SH-SY5Y (cell line): ENCODE data around the gene PPDPF.

Experiments used
- GATA2 ChIP-seq: IDR thresholded peaks from 2 replicates; pipeline ENCODE4 v1.6.1; 2011; ENCODE audit warnings: mild to moderate bottlenecking, low read depth, low read length
- GATA3 ChIP-seq: IDR thresholded peaks from 2 replicates; pipeline ENCODE4 v1.6.1; 2011; ENCODE audit warnings: low read depth, mild to moderate bottlenecking, low read length, moderate library complexity

PPDPF gene

DNA sequence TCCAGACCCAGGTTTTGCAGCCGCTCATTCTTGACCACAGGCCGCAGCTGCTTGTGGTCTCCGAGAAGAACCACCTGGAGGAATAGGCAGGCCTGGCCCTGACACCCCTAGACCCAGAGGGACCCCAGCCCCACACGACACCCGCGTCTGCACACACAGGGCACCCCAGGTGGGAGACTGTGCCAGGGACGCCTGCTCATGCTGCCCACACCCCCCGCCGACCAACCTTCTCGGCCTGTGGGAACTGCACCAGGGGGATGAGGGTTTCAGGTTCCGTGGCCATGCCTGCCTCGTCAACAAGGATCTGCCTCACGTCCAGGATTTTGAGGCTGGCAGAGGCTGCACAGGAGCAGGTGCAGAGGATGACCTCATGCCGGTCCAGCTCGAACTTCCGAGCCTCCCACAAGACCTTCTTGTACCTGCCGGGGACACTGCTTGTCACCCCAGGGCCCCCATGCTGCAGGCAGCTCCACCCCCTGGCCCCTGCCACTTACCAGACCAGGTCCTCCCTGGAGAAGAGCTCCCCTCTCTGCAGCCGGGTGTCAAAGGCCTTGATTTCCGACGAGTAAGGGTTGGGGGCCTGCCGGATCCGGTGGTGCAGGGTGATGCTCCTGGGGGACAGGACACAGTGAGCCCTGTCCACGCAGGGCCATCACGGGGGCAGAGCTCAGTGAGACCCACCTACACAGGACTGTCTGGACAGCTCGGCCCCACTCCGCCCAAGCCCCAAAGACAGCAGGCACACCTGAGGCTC is 40.5 kb downstream of the PPDPF start:
- TF ChIP-seq GATA3 = no peak
- no peak for TF ChIP-seq GATA2

DNA sequence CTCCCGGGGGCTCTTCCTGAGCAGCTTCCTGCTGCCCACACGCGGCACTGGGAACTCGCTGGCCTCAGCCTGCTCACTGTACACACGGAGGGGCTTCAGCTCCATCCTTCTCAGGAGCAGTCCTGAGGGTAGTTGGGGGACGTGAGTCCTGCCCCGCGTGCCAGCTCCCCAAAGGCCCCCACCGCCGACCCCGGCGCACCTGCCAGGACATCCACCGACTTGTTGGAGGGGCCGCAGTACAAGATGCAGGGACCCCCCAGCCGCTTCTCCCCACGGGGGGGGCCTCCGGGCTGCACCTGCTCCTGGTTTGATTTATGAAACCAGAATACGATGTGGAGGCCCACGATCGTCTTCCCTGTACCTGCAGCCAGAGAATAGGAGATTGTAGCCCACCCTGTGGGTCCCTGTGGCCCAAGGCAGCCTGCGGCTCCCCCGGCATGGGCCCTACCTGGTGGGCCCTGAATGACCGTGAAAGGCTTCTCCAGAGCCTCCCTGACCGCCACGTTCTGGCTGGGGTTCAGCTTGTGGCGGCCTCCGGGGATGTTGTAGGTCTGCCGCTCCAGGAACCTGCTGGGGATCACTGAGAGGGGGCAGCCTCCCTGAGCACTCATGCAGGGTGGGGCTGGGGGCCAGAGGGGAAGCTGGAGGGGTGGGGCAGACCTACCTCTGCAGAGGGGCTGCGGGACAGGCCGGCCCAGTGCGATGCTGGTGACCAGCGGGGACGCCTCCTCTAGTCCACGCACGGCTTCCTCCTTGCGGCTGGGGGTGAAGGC is 41.2 kb downstream of the PPDPF start:
- TF ChIP-seq GATA2 = no peak
- no peak for TF ChIP-seq GATA3

DNA sequence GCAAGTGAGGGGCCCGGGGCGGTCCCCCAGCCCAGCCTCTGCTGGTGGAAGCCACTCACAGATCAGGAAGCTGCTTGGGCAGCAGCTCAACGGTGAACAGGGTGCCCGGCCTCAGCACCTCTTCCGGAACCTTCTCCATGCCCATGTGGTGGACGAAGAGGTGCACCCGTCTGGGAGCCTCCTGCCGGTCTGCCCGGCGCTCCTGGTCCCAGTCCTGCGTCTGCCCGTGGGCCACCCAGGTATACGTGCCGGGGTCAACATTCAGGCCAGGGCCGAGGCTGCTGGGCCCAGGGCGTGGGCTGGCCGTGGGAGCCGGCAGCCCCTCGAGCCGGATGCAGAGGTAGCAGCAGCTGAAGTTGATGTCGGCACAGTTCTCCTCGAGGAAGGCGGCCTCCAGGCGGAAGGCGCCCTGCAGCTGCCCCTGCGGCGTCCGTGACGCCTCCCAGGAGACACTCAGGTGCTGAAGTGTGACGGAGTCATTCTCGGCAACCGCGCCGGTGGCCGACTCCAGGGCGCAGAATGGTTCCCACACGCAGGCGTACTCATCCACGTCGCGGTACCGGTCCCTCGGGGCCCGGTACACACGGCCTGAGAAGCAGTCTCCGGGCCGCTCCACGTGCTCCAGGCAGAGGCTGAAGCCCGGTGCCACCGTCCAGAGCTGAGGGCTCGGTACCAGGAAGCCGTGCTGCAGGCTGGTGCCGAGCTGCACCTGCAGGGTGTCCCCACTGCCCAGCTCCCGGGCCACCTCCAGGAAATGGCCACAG is 42.1 kb downstream of the PPDPF start:
- TF ChIP-seq GATA2 = no peak

DNA sequence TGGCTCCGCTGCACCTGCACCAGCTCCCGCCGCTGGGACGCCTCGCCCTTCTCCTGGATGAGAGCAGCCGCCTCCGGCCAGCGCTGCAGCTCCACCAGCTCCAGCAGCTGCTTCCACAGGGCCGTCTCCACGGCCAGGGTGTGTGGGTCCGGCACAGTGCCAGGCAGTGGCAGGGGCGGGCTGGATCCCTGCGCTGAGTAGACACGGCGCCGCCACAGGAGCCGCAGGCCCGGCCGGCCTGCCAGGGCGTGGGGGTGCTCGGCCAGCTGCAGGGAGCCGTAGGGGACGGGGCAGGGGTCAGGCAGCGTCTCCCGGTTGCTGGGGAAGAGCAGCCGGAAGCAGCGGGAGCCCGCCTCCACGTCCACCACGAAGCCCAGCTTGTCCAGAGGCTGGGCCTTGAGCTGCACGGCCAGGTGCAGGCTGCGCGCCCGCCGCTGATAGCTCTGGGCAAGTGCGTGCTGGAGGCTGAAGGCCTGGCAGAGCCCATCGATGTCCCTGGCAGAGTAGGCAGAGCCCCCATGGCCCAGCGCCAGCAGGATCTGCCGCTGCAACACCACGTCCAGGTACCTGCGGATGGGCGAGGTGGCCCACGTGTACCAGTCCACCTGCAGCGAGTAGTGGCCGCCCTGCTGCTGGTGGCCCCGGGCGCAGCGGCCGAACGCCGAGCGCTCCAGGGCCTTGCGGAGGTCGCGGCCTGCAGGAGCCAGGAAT is 42.8 kb downstream of the PPDPF start:
- TF ChIP-seq GATA3 = no peak
- TF ChIP-seq GATA2 = no peak

DNA sequence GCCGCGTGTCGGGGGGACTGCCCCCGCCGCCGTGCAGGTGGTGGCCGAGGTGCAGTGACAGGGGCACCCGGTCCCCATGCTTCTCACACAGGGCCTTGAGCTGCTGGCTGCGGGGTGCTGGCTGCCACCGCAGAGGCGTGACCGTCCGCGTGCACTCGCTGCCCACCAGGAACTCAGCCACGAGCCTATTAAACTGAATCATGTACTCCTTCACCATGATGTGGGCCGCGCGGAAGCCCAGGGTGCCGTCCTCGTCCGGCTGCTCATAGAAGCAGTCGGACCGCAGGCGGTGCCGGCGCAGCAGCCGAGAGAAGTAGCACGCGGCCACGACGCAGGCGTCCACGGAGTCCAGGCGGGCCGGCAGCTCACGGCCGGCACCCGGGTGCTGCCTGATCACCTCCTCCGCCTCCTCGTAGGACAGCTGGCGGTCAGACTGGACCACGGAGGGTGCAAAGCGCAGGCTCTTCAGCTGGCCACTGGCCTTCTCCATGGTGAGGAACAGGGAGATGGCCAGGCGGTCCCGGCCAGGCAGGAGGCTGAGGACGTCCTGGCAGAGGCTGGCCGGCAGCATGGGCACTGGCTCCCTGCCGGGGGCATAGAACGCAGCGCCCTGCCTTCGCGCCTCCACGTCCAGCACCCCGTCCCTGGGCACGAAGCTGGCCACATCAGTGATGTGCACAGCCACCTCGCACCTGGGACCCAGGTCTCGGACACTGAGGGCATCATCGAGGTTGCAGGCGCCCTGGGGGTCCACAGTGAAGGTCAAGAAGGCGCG is 43.7 kb downstream of the PPDPF start:
- TF ChIP-seq GATA3 (no peak), GATA2 (no peak)

DNA sequence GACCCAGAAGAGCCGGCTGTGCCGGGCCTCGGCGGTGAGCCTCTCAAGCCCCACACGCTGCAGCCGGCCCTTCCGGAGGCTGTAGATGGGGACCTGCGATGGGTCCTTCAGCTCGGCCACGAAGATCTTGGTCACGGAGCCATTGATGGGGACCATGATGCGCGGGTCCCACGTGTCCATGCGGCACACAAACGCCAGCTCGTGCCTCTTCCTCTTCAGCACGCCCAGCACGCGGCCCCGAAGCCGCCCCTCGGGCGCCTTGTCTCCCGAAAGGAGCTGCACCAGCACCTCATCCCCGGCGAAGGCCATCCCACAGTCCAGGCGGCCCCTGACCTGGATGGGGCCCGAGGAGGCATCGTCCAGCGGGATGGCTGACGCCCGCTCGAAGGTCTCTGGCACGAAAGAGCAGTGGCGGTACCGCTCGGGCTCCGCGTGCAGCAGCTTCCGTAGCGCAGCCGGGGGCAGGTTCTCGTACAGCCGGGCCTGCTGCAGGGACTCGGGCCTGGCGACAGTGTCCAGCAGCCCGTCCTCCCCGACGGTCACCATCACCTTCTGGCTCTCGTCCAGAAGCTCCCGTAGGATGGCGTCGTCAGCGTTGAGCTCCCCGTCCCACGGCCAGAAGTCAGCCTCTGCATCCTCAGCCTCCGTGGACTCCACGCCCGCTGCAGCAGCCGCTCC is 44.6 kb downstream of the PPDPF start:
- TF ChIP-seq GATA3 (no peak), GATA2 (no peak)

DNA sequence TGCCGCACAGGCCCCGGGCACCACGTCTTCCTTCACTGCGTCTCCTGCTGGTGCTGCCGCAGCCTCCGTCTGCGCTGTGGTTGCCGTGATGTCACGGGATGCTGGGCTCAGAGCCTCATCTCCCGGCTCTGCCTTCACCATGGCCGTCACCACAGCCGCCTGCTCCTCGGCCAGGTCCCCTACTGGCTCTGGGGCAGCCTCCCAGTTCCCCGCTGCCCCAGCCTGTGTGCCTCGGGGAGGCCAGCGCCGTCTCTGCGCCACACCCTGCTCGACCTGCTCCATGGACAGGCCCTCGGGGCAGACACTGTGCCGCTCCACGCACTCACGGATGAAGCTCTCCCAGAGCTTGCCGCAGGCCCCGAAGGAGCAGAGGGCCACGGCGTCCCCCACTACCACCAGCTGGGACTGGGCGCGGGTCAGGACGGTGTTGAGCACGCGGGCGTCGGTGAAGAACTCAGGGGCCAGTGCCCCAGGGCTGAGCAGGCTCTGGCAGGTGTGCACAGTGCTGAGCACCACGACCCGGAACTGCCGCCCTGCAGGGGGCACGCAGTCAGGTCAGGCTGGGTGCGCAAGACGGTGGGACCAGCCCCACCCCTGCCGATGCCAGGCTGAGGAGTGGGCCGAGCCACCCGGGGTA is 45.3 kb downstream of the PPDPF start:
- no peak for TF ChIP-seq GATA2
- no peak for TF ChIP-seq GATA3

DNA sequence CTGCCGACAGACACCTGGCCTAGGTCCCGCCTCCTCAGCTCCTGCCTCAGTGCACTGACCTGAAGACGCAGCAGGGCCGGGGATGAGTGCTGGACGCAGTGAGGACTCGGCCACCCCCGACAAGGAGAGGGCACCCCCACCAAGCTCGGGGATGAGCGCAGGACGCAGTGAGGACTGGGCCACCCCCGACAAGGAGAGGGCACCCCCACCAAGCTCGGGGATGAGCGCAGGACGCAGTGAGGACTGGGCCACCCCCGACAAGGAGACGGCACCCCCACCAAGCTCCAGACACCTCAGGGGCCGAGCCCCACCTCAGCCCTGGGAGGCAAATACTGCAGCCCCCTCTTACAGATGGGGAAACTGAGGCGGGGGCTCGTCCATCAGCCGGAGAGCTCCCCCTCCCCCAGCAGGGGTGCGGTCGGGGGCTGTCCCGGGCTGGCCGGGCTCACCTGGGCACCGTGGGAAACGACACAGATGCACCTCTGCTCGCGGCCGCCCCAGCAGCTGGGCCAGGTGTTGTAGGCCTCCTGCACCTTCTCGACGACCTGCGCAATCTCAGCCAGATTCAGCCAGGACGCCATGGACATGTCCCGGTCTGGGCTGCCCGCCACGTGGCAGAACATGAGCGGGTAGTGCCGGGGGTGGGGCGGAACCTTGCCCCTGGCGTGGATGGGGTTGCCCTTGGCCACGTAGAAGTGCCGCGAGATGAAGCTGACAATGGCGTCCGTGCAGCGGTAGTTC is 46.0 kb downstream of the PPDPF start:
- TF ChIP-seq GATA2 (no peak), GATA3 (no peak)

DNA sequence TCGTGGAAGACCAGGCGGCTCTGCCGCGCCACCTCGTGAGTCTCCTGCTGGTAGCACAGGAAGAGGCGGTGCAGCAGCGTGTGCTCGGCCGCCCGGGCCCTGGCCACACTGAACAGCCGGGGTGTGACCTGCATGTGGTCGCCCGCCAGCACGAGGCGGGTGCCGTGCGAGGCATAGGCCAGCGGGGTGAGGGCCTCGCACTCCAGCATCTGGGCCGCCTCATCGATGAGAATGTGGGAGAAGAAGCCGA is 46.5 kb downstream of the PPDPF start:
- no peak for TF ChIP-seq GATA3
- no peak for TF ChIP-seq GATA2

DNA sequence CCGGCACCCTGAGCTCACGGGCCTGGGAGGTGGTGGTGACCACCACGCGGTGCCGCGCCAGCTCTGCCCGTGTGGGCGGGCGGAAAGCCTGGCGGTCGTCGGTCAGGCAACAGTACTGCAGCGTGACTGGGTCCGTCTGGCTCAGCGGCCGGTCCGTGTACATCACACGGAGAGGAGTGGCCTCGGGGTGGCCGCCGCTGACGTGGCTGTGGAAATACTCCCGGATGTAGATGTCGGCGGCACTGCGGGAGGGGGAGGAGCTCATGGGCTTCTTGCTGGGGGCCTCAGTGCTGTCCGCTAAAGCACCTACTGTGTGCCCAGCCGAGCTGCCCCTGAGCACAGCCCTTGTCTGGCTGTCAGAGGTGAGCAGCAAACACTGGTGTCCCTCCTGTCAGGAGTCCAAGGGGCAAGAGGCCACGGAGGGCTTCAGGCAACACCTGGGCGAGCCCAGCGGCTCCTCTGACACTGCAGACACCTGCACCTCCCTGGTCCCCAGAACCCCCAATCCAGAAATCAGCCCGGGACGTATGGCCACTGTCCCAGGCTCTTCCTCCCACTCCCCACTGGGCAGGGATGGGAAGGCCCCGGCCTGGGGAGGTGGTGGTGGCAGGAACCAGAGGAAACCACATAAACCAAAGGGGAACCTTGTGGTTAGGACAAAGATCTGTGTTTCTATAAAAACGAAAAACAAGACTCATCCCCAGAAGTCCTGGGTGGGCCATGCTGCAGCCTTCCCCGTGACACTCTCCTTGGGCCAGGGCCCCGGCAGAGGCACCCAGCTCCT is 47.0 kb downstream of the PPDPF start:
- TF ChIP-seq GATA2 (no peak), GATA3 (no peak)
